Measurements from ENCODE around the gene ATP1B2. TPM values are rescaled to one million over a fixed set of nuclear protein-coding genes. Genes with fewer than 3 reads are reported as not detected.
A peak's percentile ranks its signal among the peaks of the same experiment; 100 is the strongest.

ATP1B2 gene
- total and polyA plus RNA-seq, 8 donors: 0.12 to 0.90 (median 0.55) TPM; not detected in 3

DNA sequence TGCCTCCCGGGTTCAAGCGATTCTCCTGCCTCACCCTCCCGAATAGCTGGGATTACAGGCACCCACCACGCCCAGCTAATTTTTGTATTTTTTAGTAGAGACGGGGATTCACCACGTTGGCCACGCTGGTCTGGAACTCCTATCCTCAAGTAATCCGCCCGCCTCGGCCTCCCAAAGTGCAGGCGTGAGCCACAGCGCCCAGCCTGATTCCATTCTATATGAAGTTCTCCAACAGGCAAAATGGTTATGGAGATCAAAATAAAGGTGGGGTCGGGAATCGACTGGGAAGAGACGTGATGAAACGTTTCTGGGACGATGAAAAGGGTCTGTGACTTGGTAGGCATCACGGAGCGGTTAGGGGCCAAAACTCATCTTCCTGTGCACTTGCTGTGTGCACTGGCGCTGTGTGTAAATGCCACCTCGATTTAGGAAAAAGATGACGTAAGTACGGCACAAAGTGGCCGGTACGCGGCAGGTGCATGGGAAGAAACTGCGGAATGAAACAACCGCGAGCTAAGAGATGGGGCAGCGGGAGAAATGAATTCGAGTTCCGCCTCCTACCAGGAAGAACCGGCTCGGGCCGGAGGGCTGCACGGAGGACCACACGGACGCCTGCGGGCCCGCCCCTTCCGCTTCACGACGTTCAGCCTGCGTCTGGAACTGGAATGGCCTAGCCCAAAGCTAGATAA lies 35.0 kb downstream of the ATP1B2 start:
- TF ChIP-seq POLR2A (IDR thresholded peaks at IDR 0.05) (peak in 1 of 4 donors; percentile 18), POLR2AphosphoS5 (IDR thresholded peaks at IDR 0.05) (peak; percentile 85 to 93 (median 89)), EP300 (IDR thresholded peaks at IDR 0.05) (peak; percentile 60)
- TF ChIP-seq, protein P1, sequence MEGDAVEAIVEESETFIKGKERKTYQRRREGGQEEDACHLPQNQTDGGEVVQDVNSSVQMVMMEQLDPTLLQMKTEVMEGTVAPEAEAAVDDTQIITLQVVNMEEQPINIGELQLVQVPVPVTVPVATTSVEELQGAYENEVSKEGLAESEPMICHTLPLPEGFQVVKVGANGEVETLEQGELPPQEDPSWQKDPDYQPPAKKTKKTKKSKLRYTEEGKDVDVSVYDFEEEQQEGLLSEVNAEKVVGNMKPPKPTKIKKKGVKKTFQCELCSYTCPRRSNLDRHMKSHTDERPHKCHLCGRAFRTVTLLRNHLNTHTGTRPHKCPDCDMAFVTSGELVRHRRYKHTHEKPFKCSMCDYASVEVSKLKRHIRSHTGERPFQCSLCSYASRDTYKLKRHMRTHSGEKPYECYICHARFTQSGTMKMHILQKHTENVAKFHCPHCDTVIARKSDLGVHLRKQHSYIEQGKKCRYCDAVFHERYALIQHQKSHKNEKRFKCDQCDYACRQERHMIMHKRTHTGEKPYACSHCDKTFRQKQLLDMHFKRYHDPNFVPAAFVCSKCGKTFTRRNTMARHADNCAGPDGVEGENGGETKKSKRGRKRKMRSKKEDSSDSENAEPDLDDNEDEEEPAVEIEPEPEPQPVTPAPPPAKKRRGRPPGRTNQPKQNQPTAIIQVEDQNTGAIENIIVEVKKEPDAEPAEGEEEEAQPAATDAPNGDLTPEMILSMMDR (IDR thresholded peaks at IDR 0.05): no peak
- intact Hi-C loops (cut with DNase I; ENCODE audit: low total_unique reads): loop anchor here (10.0 kb wide), 1 partner anchor 51 kb away; the partner anchor contains the start of gene SHBG
- Histone ChIP-seq H3K4me1 (peaks cover 22 to 52% (median 37%) of the 10 kb centered on the region in 4 donors), H3K27me3 (no peaks in the 10 kb centered on the region), H3K9me3 (no peaks in the 10 kb centered on the region), H3K36me3 (peaks cover 0 to 1% (median 0%) of the 10 kb centered on the region in 4 donors), H3K27ac (peak overlapping the region; percentile 83 to 98 (median 97)), H3K4me3 (peak overlapping the region; percentile 80 to 95 (median 86))
- 2 to 5% (median 3%) methylated on average over 44 of the region's 44 CpGs for WGBS, 5 donors
- DNase-seq: peak; percentile 93 to 98

DNA sequence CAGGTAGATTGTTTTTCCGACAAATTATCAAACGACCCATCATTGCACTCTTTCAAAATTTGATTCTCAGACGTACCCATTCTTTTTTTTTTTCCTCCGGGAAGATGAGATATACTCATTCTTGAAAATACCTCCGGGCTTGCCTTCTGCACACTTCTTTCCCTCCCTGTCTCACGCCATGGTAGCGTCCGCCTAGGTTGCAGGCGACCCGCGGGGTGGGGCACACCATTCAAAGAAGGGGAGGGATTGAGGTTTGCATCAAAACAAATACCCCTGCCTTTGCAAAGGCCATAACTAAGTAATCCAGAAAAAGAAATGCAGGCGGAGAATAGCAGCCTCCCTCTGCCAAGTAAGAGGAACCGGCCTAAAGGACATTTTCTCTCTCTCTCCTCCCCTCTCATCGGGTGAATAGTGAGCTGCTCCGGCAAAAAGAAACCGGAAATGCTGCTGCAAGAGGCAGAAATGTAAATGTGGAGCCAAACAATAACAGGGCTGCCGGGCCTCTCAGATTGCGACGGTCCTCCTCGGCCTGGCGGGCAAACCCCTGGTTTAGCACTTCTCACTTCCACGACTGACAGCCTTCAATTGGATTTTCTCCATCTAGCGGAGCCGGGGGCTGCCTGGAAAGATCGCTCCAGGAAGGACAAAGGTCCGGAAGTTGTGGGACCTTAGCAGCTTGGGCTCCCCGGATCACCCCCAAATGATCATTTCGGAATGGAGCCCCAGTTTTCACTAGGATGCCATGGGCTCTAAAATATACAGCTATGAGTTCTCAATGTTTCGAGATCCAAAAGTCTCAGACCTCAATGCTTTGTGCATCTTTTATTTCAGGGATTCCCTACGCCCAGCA lies 35.7 kb downstream of the ATP1B2 start:
- TF ChIP-seq POLR2A (IDR thresholded peaks at IDR 0.05) (peak in 2 of 4 donors; percentile 43 to 69), EP300 (IDR thresholded peaks at IDR 0.05) (no peak), POLR2AphosphoS5 (IDR thresholded peaks at IDR 0.05) (peak; percentile 80 to 95 (median 89))
- TF ChIP-seq, protein P1 (IDR thresholded peaks at IDR 0.05): no peak
- peak; percentile 76 to 93 for DNase-seq
- Histone ChIP-seq H3K4me3 (peak overlapping the region; percentile 80 to 95 (median 86)), H3K27me3 (no peaks in the 10 kb centered on the region), H3K9me3 (no peaks in the 10 kb centered on the region), H3K4me1 (peaks cover 22 to 52% (median 37%) of the 10 kb centered on the region in 4 donors), H3K36me3 (peaks cover 0 to 9% (median under 1%) of the 10 kb centered on the region in 4 donors), H3K27ac (peak overlapping the region; percentile 83 to 98 (median 97))
- 0 to 1% (median 1%) methylated on average over 30 of the region's 30 CpGs for WGBS, 5 donors
- intact Hi-C loops (cut with DNase I; ENCODE audit: low total_unique reads): loop anchor here (10.0 kb wide), 1 partner anchor 52 kb away; the partner anchor contains the start of gene SHBG

DNA sequence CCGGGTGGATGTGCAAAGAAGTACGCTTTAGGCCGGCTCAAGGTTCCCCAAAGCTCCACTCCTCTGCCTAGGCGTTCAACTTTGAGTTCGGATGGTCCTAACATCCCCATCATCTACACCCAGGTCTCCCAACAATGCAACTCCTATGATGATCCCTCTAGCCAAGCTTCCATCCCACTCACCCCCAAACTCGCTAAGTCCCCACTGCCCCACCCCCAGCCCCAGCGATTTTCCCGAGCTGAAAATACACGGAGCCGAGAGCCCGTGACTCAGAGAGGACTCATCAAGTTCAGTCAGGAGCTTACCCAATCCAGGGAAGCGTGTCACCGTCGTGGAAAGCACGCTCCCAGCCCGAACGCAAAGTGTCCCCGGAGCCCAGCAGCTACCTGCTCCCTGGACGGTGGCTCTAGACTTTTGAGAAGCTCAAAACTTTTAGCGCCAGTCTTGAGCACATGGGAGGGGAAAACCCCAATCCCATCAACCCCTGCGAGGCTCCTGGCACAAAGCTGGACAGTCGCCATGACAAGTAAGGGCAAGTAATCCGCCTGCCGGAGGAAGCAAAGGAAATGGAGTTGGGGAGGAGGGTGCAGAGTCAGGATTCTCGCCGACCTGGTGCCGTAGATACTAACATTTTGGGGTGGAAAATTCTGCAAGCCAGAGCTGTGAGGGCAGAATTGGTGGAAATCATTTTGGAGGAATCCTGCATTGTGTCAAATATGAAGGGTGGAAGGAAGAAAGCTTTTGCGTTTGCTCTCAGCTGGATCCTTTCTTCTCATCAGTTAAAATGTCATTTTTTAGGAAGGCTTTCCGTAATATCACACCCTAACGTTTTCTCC lies 36.6 kb downstream of the ATP1B2 start, which contains the start of gene TP53:
TP53 (minus strand) TSS at position 419 of the 836 bp plus-strand sequence. CDS start 10,896 bp downstream, outside the sequence.
- peak; percentile 87 to 95 (median 90) for TF ChIP-seq POLR2AphosphoS5 (IDR thresholded peaks at IDR 0.05)
- TF ChIP-seq POLR2A (IDR thresholded peaks at IDR 0.05): peak in 2 of 4 donors; percentile 52 to 53
- TF ChIP-seq, protein P1 (IDR thresholded peaks at IDR 0.05): no peak
- no peak for TF ChIP-seq EP300 (IDR thresholded peaks at IDR 0.05)
- Histone ChIP-seq H3K9me3 (no peaks in the 10 kb centered on the region), H3K4me3 (peak within 1 kb of the TSS; percentile 80 to 95 (median 86)), H3K4me1 (peaks cover 22 to 52% (median 37%) of the 10 kb centered on the region in 4 donors), H3K36me3 (peaks cover 0 to 18% (median 4%) of the 10 kb centered on the region in 4 donors), H3K27me3 (no peaks in the 10 kb centered on the region), H3K27ac (peak within 1 kb of the TSS; percentile 83 to 98 (median 97))
- DNase-seq: peak; percentile 90 to 97
- 0 to 1% (median 0%) methylated on average over 25 to 30 of the region's 30 CpGs for WGBS, 5 donors
- intact Hi-C loops (cut with DNase I; ENCODE audit: low total_unique reads): loop anchor here (10.0 kb wide), 1 partner anchor 52 kb away; the partner anchor contains the start of gene SHBG

All from stomach (tissue), 9 donors.